Prostate gland (tissue), 2 donors: ENCODE results near the gene EIF3B. TPM values are rescaled to one million over a fixed set of nuclear protein-coding genes. Genes with fewer than 3 reads are reported as not detected.
"Not testable (repeated sequence)": the region's sequence is repeated elsewhere in the genome, so short reads cannot be mapped to it uniquely, and the experiment has no call there.

ENCODE experiments used
- DNase-seq: peaks from one replicate; pipeline ENCODE4 v3.0.0-alpha.2; 2019; ENCODE audit warnings: low spot score
- H3K27ac ChIP-seq, 2 donors: fragments of 200-600 bp; sonication (generic); 2 replicates each; pipeline ENCODE4 v1.5.1; 2017 to 2019
- H3K27me3 ChIP-seq: fragments of 200-600 bp; sonication (generic); replicated peaks from 2 replicates; pipeline ENCODE4 v1.5.1; 2019; ENCODE audit not compliant: insufficient read depth
- H3K36me3 ChIP-seq, 2 donors: fragments of 200-600 bp; sonication (generic); 1 replicate in 1 of 2; 2 replicates in 1 of 2; pipeline versions ENCODE4 v1.5.1 to v1.8.1; 2017 to 2019
- H3K4me1 ChIP-seq: fragments of 200-600 bp; sonication (generic); replicated peaks from 2 replicates; pipeline ENCODE4 v1.5.1; 2019
- H3K4me3 ChIP-seq, 2 donors: fragments of 200-600 bp; sonication (generic); 2 replicates each; pipeline ENCODE4 v1.5.1; 2017 to 2019
- H3K9me3 ChIP-seq: fragments of 200-600 bp; sonication (generic); 2 replicates; pipeline ENCODE4 v1.5.1; 2017
- POLR2A ChIP-seq: fragments of 450-650 bp; IDR thresholded peaks from one replicate; pipeline ENCODE4 v1.6.1; 2016; ENCODE audit warnings: antibody characterized with exemption, mild to moderate bottlenecking
- POLR2AphosphoS5 ChIP-seq: sonication (generic); formaldehyde crosslinking; IDR thresholded peaks from one replicate; pipeline ENCODE4 v1.6.1; 2017; ENCODE audit warnings: antibody characterized with exemption
- WGBS: methylation state at CpG from one replicate; pipeline ENCODE4 v1.1.5; 2018; 5-methylcytosine and 5-hydroxymethylcytosine counted together
- intact Hi-C: fragments of 100-400 bp; cut with DNase I; formaldehyde crosslinking; loops from one replicate; pipeline ENCODE4 v1.14.2; 2022
- total RNA-seq, 2 donors: library from RNA; depleted of rRNA; stranded (reverse); fragments of >200 nt; gene quantifications; one replicate each; pipeline ENCODE4 v1.1.0, GENCODE V29; 2016
- TF ChIP-seq, protein P1 (sequence below), 4 experiments: fragments of 200-600 bp in 2 of 4; fragments of 450-650 bp in 2 of 4; sonication (generic) in 2 of 4; IDR thresholded peaks; 1 replicate in 3 of 4; 2 replicates in 1 of 4; pipeline ENCODE4 v1.5.1; 2016 to 2019; ENCODE audit warnings: antibody characterized with exemption in 4 of 4, mild to moderate bottlenecking in 2 of 4, moderate library complexity in 2 of 4

Gene EIF3B
- total RNA-seq, 2 donors from 2014 or later: 141 to 220 TPM

DNA sequence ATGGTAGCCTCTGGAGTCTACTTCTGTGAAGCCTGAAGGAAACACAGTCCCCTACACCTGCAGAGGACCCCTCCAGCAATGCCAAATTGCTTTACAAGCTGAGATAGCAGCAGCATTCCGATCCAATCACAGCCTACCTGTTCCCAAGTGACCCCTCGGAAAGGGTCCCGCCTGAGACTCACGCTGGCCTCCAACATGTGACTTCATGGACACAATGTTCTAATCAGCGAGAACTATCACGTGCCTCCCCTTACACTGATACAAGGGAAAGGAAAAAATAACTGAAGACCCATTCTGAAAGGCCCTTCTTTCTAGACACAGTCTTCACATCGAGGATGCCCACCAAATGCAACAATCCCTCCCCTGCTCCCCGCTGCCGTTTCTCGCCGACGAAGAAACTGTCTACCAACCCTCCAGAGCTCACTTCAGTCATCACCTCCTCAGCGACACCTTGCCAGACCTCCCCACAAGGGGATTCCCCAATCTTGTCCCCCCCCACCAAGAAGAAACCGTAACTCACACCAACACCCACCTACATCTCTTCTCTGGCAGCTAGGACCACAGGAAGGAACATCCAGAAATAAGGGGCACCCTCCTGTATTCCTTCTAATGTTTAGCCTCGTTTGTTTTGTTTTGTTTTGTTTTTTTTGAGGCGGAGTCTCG lies 42.2 kb upstream of the EIF3B start:
- no peak overlapping the region for H3K27ac ChIP-seq
- TF ChIP-seq, protein P1, sequence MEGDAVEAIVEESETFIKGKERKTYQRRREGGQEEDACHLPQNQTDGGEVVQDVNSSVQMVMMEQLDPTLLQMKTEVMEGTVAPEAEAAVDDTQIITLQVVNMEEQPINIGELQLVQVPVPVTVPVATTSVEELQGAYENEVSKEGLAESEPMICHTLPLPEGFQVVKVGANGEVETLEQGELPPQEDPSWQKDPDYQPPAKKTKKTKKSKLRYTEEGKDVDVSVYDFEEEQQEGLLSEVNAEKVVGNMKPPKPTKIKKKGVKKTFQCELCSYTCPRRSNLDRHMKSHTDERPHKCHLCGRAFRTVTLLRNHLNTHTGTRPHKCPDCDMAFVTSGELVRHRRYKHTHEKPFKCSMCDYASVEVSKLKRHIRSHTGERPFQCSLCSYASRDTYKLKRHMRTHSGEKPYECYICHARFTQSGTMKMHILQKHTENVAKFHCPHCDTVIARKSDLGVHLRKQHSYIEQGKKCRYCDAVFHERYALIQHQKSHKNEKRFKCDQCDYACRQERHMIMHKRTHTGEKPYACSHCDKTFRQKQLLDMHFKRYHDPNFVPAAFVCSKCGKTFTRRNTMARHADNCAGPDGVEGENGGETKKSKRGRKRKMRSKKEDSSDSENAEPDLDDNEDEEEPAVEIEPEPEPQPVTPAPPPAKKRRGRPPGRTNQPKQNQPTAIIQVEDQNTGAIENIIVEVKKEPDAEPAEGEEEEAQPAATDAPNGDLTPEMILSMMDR (IDR thresholded peaks at IDR 0.05): no peak
- TF ChIP-seq POLR2A: no peak
- TF ChIP-seq POLR2AphosphoS5: no peak
- DNase-seq: no peak
- no peaks in the 10 kb centered on the region for H3K4me1 ChIP-seq
- no peaks in the 10 kb centered on the region for H3K27me3 ChIP-seq
- WGBS: 81% methylated on average over 17 of the region's 17 CpGs
- no peaks in the 10 kb centered on the region for H3K9me3 ChIP-seq
- no peaks in the 10 kb centered on the region for H3K36me3 ChIP-seq
- intact Hi-C loops: no loop called here
- no peak overlapping the region for H3K4me3 ChIP-seq

DNA sequence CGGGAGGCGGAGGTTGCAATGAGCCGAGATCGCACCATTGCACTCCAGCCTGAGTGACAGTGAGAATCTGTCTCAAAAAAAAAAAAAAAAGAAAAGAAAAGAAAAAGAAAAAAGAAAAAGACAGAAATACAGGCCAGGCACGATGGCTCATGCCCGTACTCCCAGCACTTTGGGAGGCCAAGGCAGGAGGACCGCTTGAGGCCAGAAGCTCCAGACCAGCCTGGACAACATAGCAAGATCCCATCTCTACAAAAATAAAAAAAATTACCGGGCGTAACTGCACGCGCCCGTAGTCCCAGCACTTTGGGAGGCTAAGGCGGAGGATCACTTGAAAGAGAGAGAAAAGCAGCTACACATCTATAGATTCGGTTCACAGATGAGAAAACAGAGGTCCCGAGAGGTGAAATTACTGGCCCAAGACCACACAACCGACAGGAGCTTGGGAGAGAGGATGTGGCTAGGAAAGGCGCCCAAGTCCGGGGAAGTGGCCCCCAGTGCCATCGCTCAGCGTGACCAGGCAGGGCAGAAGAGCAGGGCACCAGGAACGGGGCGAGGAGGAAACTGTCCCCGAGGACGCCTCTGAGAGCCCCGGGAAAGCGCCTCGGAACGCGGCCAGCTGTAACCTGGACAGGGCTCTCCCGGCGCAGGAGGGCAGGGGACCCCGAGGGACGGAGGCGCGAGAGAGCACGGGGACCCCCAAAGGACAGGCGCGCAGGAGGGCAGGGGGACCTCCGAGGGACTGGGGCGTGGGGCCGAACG lies 41.0 kb upstream of the EIF3B start:
- no peaks in the 10 kb centered on the region for H3K27me3 ChIP-seq
- H3K9me3 ChIP-seq: no peaks in the 10 kb centered on the region
- peak overlapping the region; percentile 73 to 75 for H3K27ac ChIP-seq
- H3K4me1 ChIP-seq: no peaks in the 10 kb centered on the region
- peak overlapping the region; percentile 91 to 95 for H3K4me3 ChIP-seq
- intact Hi-C loops: no loop called here
- no peak for TF ChIP-seq POLR2A
- TF ChIP-seq, protein P1 (IDR thresholded peaks at IDR 0.05): no peak
- no peak for TF ChIP-seq POLR2AphosphoS5
- WGBS: 35% methylated on average over 24 of the region's 42 CpGs
- peak; percentile 8 for DNase-seq
- no peaks in the 10 kb centered on the region for H3K36me3 ChIP-seq

- intact Hi-C loops: no loop called here
- DNase-seq: peak; percentile 90
- peak within 1 kb of the TSS; percentile 91 to 95 for H3K4me3 ChIP-seq
- H3K27me3 ChIP-seq: no peaks in the 10 kb centered on the region
- H3K27ac ChIP-seq: peak within 1 kb of the TSS; percentile 73 to 75
- peak; percentile 59 for TF ChIP-seq POLR2AphosphoS5
- TF ChIP-seq, protein P1 (IDR thresholded peaks at IDR 0.05): peak in 1 of 4 experiments; percentile 34
- peak; percentile 51 for TF ChIP-seq POLR2A
- no peaks in the 10 kb centered on the region for H3K9me3 ChIP-seq
- H3K4me1 ChIP-seq: no peaks in the 10 kb centered on the region
- H3K36me3 ChIP-seq: no peaks in the 10 kb centered on the region
- 2% methylated on average over 45 of the region's 78 CpGs for WGBS
These were observed 40.2 kb upstream of the EIF3B start, which contains the start of gene SNX8 for GRCh38 chr7:2314209-2314955. SNX8 (minus strand) TSS chr7:2314441; CDS start chr7:2314421, 20 bp downstream.

DNA sequence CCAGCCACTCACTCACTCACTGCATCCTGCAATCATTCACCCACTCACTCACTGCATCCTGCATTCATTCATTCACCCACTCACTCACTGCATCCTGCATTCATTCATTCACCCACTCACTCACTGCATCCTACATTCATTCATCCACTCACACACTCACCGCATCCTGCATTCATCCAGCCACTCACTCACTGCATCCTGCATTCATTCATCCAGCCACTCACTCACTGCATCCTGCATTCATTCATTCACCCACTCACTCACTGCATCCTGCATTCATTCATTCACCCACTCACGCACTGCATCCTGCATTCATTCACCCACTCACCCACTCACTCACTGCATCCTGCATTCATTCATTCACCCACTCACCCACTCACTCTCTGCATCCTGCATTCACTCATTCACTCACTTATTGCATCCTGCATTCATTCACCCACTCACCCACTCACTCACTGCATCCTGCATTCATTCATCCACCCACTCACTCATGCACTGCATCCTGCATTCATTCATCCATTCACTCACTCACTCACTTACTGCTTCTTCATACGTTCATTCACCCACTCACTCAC lies 39.6 kb upstream of the EIF3B start:
- H3K4me1 ChIP-seq, H3K9me3 ChIP-seq, H3K27me3 ChIP-seq, H3K36me3 ChIP-seq, DNase-seq, H3K27ac ChIP-seq, intact Hi-C loops: not testable (repeated sequence)
- H3K4me3 ChIP-seq: peak overlapping the region in 1 of 2 donors; percentile 95
- 71% methylated on average over 3 of the region's 3 CpGs for WGBS

- no peaks in the 10 kb centered on the region for H3K4me1 ChIP-seq
- DNase-seq: no peak
- WGBS: 85% methylated on average over 1 of the region's 1 CpG
- no peak overlapping the region for H3K27ac ChIP-seq
- H3K36me3 ChIP-seq: no peaks in the 10 kb centered on the region
- H3K27me3 ChIP-seq: no peaks in the 10 kb centered on the region
- TF ChIP-seq, protein P1 (IDR thresholded peaks at IDR 0.05): no peak
- TF ChIP-seq POLR2AphosphoS5 (no peak), POLR2A (no peak)
- H3K9me3 ChIP-seq: no peaks in the 10 kb centered on the region
- H3K4me3 ChIP-seq: no peak overlapping the region
- intact Hi-C loops: no loop called here
These were observed 38.8 kb upstream of the EIF3B start for GRCh38 chr7:2315787-2316186.
